Stimulated activated CD4-positive, alpha-beta T cell treated with anti-CD3 and anti-CD28 coated beads, TNF-alpha, amount 100 ng/mL, for 48 hours (primary cell): Measurements from ENCODE around the gene MAPKAP1.
"Not testable (repeated sequence)": the region's sequence is repeated elsewhere in the genome, so short reads cannot be mapped to it uniquely, and the experiment has no call there.

ENCODE experiments used
- DNase-seq, 3 donors: peaks; one replicate each; pipeline ENCODE4 v3.0.0-alpha.2; 2020; ENCODE audit warnings: low read depth in 3 of 3

Gene MAPKAP1

DNA sequence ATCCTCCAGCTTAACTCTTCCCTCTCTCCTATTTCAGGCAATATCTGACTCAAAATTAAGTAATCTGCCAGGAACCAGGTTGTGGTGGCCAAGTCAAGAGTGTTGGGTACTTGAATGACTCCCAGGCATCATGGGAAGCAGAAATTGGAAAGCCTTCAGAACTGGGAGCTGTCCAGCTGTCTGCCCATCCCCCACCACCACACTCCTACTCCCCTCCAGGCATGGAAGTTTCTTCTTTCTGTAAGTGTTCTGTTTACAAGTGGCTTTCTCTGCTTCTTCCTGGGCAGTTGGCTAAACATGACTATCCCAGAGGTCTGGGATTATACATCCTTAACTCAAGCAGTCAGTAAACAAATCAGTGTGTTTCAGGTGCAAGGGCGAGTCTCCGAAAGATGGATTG is 25.6 kb upstream of the MAPKAP1 start:
- DNase-seq: no peak

DNA sequence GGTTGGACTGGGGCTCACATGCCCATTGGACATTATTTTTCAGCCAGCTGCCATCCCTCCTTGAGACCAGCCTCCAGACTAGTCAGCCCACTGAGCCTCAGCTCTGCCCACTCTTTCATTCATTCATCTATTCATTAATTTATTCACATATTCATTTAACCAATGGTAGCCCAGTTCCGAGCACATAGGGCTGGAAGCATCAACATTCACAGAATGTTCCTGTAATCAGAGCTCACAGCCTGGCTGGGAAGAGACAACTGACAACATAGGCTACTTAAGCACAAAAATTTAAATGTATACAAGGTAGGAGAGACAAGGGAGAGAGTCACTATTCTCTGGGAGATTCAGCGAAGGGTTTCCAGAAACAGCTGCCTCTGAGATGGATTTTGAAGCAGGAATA is 23.2 kb upstream of the MAPKAP1 start:
- no peak for DNase-seq

DNA sequence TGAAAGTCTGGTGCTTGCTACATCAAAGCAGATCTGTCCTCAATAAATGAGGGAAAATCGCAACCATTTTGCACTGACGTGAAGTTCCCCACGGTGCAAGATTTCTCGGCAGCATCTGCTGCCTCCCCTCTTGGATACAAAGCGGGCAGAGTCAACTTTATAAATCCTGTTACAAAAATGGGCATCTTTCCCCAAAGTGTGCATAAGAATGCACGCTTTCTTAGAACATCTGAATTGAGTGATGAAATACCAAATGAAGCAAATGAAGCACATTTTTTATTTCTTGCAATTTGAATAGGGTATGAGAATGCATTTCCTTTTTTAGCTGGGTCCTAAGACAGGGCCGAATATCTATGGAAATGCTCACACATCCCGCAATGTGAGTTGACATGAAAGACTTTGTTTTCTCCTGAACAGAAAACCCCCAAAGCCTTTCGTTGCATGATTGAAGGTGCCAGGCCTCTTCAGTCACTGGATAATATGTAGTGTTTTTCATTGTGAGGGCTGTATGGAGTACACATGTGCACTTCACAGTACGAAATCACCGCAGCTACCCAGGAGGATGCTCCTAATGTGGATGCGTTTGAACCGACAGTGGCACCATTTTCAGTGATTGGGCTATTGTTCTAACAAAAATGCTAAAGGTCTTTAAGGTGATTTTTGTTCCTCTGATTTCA is 19.6 kb upstream of the MAPKAP1 start:
- no peak for DNase-seq

DNA sequence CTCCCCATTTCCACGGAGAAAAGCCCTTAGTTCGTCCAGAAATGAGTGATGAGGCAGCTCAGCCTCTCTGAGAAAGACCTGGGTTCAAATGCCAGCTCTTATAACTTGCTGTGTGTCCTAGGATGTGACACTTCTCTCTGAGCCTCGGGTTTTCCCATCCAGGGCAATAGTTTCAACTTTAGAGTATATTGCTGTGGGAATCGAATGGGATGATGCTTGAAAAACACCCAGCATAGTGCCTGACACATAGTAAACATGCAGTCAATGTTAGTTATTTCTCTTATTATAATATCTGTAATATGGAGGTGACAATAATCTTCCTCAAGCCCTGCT is 430 bp upstream of the MAPKAP1 start:
- DNase-seq: no peak

DNA sequence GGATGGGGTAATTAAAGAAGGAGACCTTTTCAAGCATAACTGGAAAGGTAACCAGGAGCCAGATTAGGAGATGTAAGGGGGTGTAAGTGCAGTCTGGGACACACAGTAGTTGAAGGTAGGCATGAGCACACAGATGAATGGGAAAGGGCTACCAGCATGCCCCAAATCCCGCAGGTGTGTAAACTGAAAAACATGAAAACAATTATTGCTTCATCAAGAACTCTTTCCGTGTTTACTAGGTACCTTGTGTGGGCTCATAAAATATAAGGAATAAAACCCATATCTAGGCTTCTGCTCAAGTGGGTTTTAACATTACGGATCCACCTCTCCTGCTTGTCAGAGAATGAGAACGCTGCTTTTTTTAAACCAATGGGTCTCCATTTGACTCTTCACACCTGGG is 1.1 kb downstream of the MAPKAP1 start:
- DNase-seq: no peak

DNA sequence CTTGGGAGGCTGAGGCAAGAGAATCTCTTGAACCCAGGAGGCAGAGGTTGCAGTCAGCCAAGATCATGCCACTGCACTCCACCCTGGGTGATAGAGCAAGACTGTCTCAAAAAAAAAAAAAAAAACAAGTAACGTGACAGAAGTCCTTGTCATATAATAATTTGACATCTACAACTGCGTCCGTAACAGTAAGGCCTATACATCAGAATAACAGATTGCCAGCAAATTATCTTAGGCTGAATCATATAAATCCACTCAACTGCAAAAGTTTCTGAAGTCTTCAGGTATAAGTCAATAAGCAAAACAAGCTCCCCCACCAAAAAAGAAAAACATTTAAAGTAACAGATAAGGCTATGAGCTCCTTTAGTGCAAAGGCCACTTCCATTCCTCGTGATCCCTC is 3.3 kb downstream of the MAPKAP1 start:
- no peak for DNase-seq

DNA sequence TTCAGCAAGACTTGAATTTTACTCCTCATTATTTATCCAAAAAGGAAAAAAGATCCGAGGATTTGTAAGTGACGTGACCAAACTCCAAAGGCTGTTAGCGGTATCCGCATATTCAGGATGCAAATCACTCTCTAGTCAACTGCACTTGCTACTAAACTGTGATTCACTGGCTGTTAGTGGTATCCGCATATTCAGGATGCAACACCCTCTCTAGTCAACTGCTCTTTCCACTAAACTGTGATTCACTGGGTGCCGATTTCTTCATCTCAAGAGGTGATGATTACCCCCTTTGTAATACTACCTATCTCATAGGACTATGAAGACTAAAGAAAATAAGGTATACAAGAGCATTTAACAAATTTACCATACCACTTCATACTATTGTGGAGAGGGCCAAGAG is 5.7 kb downstream of the MAPKAP1 start:
- DNase-seq: peak in 1 of 3 donors; percentile 12

DNA sequence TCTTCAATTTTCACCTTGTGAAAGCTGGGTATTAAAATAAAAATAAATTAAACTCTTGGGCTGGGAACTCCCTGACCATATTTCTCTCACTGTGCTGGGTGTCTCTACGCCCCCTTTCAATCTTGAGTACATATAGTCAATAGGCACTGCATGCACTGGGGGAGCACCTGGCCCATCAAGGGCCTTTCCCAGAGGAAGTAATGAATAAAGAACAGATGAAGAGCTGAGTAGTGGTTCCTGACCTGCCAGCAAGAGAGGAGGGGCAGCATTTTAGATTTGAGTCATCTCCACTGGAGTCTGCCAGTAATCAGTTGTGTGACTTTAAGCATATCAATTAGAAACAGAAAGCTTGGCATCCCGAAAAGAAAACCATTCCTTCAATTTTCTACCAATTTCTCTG is 6.2 kb downstream of the MAPKAP1 start:
- peak; percentile 15 to 34 (median 22) for DNase-seq

DNA sequence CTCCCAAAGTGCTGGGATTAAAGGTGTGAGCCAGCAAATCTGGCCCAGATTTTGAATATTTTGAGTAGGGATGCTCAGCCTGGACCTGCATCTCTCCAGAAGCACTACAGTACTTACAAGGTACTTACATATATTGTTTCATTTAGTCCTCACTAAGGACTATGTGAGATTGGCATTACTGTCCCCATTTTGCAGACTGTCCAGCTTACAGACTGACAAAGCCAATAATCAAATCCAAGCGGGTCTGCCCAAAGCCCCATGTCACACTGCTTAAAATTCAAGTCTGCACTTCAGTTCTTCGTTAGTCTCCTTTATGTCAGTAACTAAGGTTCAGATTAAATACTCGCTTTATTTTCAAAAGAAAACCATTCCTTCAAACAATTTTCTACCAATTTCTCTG is 7.1 kb downstream of the MAPKAP1 start:
- no peak for DNase-seq

DNA sequence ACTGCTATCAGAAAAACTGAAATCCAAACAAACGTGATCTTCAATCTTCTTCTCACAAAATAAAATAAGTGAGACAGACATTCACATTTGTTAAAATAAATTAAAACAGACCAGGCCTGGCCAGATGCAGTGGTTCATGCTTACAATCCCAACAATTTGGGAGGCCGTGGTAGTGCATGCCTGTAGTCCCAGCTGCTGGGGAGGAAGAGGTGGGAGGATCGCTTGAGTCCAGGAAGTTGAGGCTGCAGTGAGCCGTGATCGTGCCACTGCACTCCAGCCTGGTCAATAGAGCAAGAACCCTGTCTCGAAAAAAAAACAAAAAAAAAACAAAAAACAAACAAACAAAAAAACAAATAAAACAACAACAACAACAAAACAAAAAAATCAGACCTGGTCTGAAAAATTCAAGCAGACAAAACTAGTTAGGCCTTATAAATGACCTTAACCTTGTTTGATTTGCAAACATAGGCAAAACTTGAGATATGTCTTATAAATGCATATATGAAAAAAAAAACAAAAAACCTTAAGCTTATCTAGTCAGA is 10.8 kb downstream of the MAPKAP1 start:
- DNase-seq: no peak

DNA sequence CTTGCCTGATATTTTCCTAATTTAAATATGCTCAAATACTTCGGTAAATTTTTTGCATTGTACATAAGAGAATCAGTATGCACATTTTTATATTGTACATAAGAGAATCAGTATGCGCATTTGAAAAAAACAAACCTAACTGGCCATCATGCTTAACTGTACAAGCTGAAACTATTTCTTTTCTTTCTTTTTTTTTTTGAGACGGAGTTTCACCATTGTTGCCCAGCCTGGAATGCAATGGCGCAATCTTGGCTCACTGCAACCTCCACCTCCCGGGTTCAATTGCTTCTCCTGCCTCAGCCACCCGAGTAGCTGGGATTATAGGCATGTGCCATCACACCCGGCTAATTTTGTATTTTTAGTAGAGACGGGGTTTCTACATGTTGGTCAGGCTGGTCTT is 11.5 kb downstream of the MAPKAP1 start:
- not testable (repeated sequence) for DNase-seq

DNA sequence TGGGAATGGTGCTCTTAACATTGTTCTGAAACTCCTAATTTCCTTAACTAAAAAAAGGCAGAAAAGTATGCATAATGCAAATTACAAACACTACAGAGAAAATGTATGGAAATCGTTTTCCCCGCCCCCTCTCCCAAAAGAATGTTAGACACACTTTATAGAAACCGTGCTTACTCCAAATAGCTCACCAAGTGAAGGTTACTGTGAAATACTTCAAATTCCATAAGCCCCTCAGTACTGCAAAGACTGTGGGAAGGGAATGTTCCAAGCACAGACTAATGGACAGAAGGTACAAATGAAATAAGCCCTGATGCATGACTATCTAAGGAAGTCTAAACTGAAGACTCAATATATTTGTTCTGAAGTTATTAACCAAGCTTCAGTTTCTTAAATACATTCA is 12.5 kb downstream of the MAPKAP1 start:
- DNase-seq: no peak

DNA sequence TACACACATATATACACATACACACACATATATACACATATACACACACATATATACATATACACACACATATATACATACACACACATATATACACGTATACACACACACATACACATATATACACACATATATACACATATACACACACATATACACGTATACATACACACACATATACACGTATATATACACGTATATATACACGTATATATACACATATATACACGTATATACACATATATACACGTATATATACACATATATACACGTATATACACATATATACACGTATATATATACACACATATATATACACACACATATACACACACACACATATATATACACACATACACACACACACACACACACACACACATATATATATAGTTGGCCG is 13.5 kb downstream of the MAPKAP1 start:
- not testable (repeated sequence) for DNase-seq

DNA sequence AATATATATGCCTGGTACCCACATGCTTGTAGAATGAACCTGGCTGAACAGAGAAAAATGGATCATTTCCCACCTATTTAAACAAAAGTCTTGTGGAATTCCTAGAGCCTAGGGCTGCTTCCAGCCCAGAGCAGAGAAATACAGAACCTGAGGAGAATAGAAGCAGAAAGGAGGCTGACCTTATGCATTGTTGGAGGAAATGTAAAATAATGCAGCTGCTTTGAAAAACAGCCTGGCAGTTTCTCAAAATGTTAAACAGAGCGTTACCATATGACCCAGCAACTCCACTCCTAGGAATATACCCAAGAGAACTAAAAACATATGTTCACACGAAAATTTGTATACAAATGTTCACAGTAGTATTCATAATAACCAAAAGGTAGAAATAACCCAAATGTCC is 15.1 kb downstream of the MAPKAP1 start:
- DNase-seq: no peak

DNA sequence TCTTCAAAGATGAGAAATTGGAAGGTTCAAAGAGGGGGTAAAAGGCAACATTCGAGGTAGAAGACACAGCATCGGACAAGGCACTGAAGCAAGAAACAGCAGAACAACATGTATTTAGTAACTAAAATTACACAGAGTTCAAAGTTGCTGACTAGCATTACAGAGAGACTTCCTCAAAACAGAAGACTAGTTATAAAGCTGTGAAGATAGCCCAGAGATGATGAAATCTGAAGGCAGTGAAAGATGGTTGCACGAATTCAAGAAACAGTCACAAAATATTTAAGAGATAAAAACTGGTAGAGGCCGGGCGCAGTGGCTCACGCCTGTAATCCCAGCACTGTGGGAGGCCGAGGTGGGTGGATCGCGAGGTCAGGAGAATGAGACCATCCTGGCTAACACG is 16.3 kb downstream of the MAPKAP1 start:
- no peak for DNase-seq

DNA sequence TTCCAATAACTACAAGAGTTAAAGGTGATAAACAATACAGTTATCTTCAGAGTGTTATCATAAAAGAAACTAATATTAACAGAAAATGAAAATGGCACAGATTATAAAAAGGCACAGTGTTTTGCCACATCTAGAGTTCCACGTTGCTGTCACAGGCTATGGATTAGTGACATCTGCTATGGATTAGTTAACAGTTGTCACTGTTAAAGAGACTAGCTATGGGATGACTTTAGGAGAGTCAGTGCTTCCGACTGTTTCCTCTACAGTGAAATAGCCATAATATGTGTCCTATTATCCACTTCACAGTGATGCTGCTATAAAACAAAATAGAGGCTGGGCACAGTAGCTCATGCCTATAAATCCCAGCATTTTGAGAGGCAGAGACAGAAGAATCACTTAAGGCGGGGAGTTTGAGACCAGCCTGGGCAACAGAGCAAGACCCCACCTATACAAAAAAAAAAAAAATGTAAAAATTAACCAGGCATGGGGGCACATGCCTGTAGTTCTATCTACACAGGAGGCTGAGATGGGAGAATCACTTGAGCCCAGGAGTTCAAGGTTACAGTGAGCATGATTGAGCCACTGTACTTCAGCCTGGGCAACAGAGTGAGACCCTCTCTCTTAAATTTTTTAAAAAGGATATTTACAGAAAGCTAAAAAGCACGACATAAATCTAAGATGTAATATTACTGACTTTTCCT is 19.7 kb downstream of the MAPKAP1 start:
- no peak for DNase-seq

DNA sequence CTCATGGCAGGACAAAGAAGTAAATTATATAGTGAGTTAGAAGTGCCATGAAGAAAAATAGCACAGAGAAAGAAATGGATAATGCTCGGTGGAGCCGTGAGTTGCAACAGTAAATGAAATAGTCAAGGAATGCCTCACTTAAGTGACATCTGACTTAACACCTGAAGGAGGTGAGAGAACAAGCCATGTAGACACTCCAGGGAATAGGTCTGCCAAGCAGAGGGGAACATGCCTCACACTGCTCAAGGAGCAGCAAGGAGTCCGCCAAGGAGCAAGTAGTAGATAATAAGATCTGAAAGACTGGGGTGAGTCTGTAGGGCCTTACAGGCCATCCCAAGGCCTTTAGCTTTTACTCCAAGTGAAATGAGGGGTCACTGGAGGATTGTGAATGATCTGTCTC is 21.8 kb downstream of the MAPKAP1 start:
- DNase-seq: no peak

DNA sequence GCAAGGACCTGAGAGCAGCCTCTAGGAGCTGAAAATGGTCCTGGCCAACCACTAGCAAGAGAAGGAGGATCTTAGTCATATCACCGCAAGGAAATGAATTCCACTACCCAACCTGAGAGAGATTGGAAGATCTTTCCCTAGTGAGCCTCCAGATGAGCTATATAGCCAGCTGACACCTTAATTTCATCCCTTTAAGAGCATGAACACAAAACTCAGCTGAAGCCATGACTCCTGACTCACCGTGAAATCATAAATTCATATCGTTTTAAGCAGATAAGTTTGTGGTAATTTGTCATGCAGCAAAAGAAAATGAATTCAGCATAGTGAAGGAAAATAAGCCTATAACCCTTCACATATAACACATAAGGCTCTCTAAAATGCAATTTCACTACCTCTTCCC is 23.5 kb downstream of the MAPKAP1 start:
- no peak for DNase-seq

DNA sequence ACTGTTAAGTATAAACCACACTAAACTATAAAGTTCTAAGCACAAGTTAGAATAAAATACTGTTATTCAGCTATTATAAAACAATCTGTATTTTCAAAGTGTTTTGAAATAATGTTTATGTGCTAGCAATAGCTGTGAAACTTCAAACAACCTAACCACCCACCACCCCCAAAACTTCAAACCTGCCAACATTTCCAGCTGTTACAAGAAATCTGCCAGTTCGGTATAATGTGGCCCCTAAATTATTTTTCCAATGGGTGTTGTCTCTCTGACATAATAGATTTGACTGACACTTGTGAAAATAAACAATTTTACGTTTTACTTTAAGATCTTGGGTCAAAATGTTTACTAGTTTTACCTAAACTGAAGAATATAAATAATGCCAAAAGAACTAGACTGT is 24.7 kb downstream of the MAPKAP1 start:
- no peak for DNase-seq

DNA sequence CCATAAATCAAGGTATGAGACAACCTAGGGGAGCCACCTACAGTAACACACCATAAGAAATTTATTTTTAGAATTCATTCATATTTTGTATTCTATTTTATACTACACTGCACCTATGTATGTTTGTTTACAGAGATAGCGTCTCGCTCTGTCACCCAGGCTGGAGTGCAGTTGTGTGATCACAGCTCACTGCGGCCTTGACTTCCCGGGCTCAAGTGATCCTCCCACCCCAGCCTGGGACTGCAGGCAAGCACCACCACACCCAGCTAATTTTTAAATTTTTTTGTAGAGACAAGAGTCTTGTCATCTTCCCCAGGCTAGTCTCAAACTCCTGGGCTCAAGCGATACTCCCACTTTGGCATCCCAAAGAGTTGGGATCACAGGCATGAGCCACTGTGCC is 25.4 kb downstream of the MAPKAP1 start:
- no peak for DNase-seq

DNA sequence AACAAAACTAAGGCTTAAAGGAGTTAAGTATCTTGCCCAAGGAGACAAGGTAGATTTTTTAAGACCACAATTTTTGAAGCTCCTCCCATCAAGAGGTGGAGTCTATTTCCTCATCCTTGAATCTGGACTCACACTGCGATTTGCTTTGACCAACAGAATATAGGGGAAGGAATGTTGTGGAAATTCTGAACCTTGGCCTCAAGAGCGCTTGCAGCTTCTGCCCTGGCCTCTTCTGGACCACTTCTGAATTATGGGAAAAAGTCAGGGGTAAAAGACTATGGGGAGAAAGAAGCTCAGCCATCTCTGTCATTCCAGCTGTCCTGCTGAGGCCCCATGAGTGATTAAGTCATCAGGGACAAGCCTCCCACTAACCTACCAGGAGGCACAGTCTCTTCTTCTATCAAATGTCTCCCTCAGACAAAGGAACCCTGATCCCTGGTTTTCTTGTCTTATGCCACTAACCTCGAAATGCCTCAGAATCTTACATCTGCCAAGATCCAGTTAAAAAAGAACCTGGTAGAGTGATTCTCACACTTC is 25.9 kb downstream of the MAPKAP1 start:
- no peak for DNase-seq

DNA sequence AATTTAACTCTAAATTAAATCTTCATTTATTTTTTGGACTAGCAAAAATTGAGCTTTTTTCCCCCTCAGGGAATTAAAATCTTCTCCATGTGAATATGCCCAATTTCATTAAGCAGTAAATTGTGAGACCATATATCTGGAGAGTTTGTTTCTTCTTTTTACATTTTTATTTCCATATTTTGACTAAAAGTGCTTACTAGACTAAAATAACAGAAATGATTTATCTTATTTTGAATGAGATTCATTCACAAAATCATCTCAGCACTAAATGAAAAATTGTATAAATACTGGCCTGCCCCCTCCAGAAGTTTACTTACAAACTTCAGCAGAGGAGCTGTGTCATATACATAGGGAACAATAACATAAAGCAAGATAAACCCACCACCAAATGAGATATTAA is 26.6 kb downstream of the MAPKAP1 start:
- DNase-seq: no peak

DNA sequence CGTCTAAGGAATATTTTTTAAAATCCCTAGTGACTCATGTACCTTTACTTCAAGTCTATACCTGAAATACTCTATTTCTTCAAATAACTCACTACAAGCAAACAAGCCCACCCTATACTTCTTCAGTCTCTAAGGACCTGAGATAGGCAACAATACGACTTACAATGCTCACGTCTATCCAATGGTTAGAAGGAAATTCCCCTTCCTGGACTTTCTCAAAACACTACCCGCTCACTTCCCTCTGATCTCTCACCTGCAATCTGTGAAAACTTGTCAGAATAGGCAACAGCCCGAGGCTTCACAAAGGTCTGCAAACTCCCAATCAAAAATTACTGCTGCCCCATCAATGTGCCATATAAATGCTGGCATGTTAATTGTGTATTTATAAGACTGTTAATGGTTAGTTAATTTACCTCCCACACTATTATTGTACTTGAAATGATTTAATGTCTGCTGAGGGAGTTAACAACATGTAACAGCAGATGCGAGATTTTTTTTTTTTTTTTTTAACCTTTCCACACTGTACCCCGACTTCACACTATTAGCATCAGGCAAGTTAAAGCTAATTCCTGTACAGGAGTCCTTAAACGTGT is 27.3 kb downstream of the MAPKAP1 start:
- no peak for DNase-seq
